HCT116 (cell line): Measurements from ENCODE around the gene CALM3. TPM values are rescaled to one million over a fixed set of nuclear protein-coding genes. Genes with fewer than 3 reads are reported as not detected.

Source experiments
- ATAC-seq: fragments of 200-7000 bp; cut with Tn5 transposase; 2 replicates; pipeline ENCODE4 v1.9.1; 2020; ENCODE audit warnings: mild to moderate bottlenecking, moderate library complexity
- BruUV-seq: library from RNA; stranded (reverse); fragments of 400-500 nt; replicated peaks from 2 replicates; lab custom pipeline; 2021; lab: Mats Ljungman, UMichigan
- CTCF ChIA-PET: fragments of 300-600 bp; sonication (Branson Sonifier 250); formaldehyde crosslinking; loops from one replicate; lab custom pipeline; 2021; ENCODE audit warnings: antibody characterized with exemption; lab: Charles Lee
- POLR2A ChIA-PET: fragments of 300-600, 350-600 bp; sonication (Branson Sonifier 250); formaldehyde crosslinking; loops from one replicate; lab custom pipeline; 2021; ENCODE audit warnings: antibody characterized with exemption; lab: Charles Lee
- RAD21 ChIA-PET, 2 experiments: fragments of 300-600 bp; sonication (Branson Sonifier 250); formaldehyde crosslinking; loops; one replicate each; lab custom pipeline; 2023; ENCODE audit warnings: low total read pairs in 2 of 2; ENCODE audit not compliant: uncharacterized antibody in 2 of 2, unreplicated experiment in 2 of 2, low non-redundant PET in 1 of 2; lab: Charles Lee
- DNase-seq: peaks from one replicate; pipeline ENCODE4 v3.0.0-alpha.2; 2010; ENCODE audit warnings: low read depth, low spot score
- H2AFZ ChIP-seq: fragments of 200-600 bp; shearing (Covaris generic), sonication (generic); 2 replicates; pipeline ENCODE4 v1.6.1; 2017; ENCODE audit warnings: low read depth, mixed run types, mixed read lengths, antibody characterized with exemption, low read length; ENCODE audit not compliant: poor library complexity, severe bottlenecking
- H3K27ac ChIP-seq: 2 replicates; pipeline ENCODE4 v1.5.1; 2012; ENCODE audit warnings: low read depth, low read length
- H3K27me3 ChIP-seq: fragments of 200-600 bp; sonication (generic); 2 replicates; pipeline ENCODE4 v1.6.1; 2016; ENCODE audit warnings: mixed run types, low read length, mixed read lengths; ENCODE audit not compliant: insufficient read depth
- H3K36me3 ChIP-seq, 2 experiments: fragments of 200-500 bp in 1 of 2; fragments of 200-600 bp in 1 of 2; sonication (Bioruptor generic) in 1 of 2; sonication (generic) in 1 of 2; 2 replicates each; pipeline versions ENCODE4 v1.5.1 to v1.6.1; 2014 to 2016; ENCODE audit warnings: low read length in 2 of 2, inconsistent platforms in 1 of 2, mixed read lengths in 1 of 2, mixed run types in 1 of 2; ENCODE audit not compliant: insufficient read depth in 2 of 2, control insufficient read depth in 1 of 2
- H3K4me1 ChIP-seq, 2 experiments: fragments of 200-600 bp in 1 of 2; sonication (generic) in 1 of 2; 2 replicates each; pipeline versions ENCODE4 v1.5.1 to v1.6.1; 2012 to 2017; ENCODE audit warnings: low read length in 2 of 2, inconsistent platforms in 1 of 2, mild to moderate bottlenecking in 1 of 2, mixed read lengths in 1 of 2, mixed run types in 1 of 2, moderate library complexity in 1 of 2; ENCODE audit not compliant: insufficient read depth in 2 of 2, control insufficient read depth in 1 of 2
- H3K4me2 ChIP-seq: fragments of 200-600 bp; sonication (generic); 2 replicates; pipeline ENCODE4 v1.6.1; 2017; ENCODE audit warnings: mixed run types, low read length, mixed read lengths
- H3K4me3 ChIP-seq, 2 experiments: fragments of 200-600 bp in 1 of 2; sonication (generic) in 1 of 2; replicated peaks in 1 of 2; 2 replicates each; pipeline ENCODE4 v1.5.1; 2011 to 2016; ENCODE audit warnings: low read length in 2 of 2, control low read depth in 1 of 2, low read depth in 1 of 2, mild to moderate bottlenecking in 1 of 2, mixed read lengths in 1 of 2, mixed run types in 1 of 2
- H3K79me2 ChIP-seq: fragments of 200-600 bp; sonication (generic); 2 replicates; pipeline ENCODE4 v1.6.1; 2017; ENCODE audit warnings: mild to moderate bottlenecking, mixed run types, low read length, moderate library complexity, mixed read lengths; ENCODE audit not compliant: insufficient read depth
- H3K9ac ChIP-seq: fragments of 200-600 bp; sonication (generic); 2 replicates; pipeline ENCODE4 v1.6.1; 2016; ENCODE audit warnings: low read length, mixed read lengths
- H3K9me2 ChIP-seq: fragments of 200-600 bp; sonication (generic), shearing (Covaris generic); 2 replicates; pipeline ENCODE4 v1.6.1; 2017; ENCODE audit warnings: mixed run types, mild to moderate bottlenecking, moderate library complexity; ENCODE audit not compliant: insufficient read depth
- H3K9me3 ChIP-seq, 2 experiments: fragments of 200-500 bp in 1 of 2; fragments of 200-600 bp in 1 of 2; sonication (Bioruptor generic) in 1 of 2; sonication (generic) in 1 of 2; 2 replicates each; pipeline ENCODE4 v1.6.1; 2014 to 2017; ENCODE audit warnings: low read length in 2 of 2, mixed read lengths in 2 of 2, inconsistent platforms in 1 of 2, low read depth in 1 of 2, mild to moderate bottlenecking in 1 of 2, mixed run types in 1 of 2, moderate library complexity in 1 of 2; ENCODE audit not compliant: control insufficient read depth in 1 of 2, insufficient read depth in 1 of 2
- H4K20me1 ChIP-seq: fragments of 200-600 bp; sonication (generic), shearing (Covaris generic); 2 replicates; pipeline ENCODE4 v1.6.1; 2017; ENCODE audit warnings: mixed run types, mild to moderate bottlenecking, moderate library complexity; ENCODE audit not compliant: insufficient read depth
- EZH2 ChIP-seq: fragments of 200-600 bp; sonication (generic); IDR thresholded peaks from 2 replicates; pipeline ENCODE4 v1.6.1; 2017; ENCODE audit warnings: antibody characterized with exemption, mixed run types
- JUND ChIP-seq: IDR thresholded peaks from 2 replicates; pipeline ENCODE4 v1.6.1; 2012
- POLR2A ChIP-seq: IDR thresholded peaks from 2 replicates; pipeline ENCODE4 v1.7.0; 2011; ENCODE audit warnings: borderline replicate concordance; ENCODE audit not compliant: insufficient read depth, insufficient read length; ENCODE audit errors: extremely low read depth
- POLR2AphosphoS5 ChIP-seq: IDR thresholded peaks from 2 replicates; pipeline ENCODE4 v1.6.1; 2011; ENCODE audit warnings: mild to moderate bottlenecking, low read depth, low read length, moderate library complexity
- SIN3A ChIP-seq: IDR thresholded peaks from 2 replicates; pipeline ENCODE4 v1.6.1; 2012; ENCODE audit warnings: low read depth
- SP1 ChIP-seq: IDR thresholded peaks from 2 replicates; pipeline ENCODE4 v1.6.1; 2012; ENCODE audit warnings: low read depth
- SRF ChIP-seq: IDR thresholded peaks from 2 replicates; pipeline ENCODE4 v1.6.1; 2012; ENCODE audit warnings: low read depth
- ZNF274 ChIP-seq: fragments of 200-500 bp; sonication (Bioruptor generic); IDR thresholded peaks from 2 replicates; pipeline ENCODE4 v1.6.1; 2014; ENCODE audit warnings: mild to moderate bottlenecking, low read depth, low read length, inconsistent platforms
- intact Hi-C: fragments of 100-400 bp; cut with micrococcal nuclease; formaldehyde crosslinking; loops from 2 replicates; pipeline ENCODE4 v1.10.0; 2022
- total RNA-seq: library from RNA; stranded (reverse); gene quantifications from one replicate; pipeline ENCODE4 v1.2.1, GENCODE V29; 2021; ENCODE audit not compliant: unreplicated experiment
- TF ChIP-seq, protein P1 (sequence below): IDR thresholded peaks from 2 replicates; pipeline ENCODE4 v1.6.1; 2012; ENCODE audit warnings: low read depth
- TF ChIP-seq, protein P2 (sequence below): IDR thresholded peaks from 2 replicates; pipeline ENCODE4 v1.6.1; 2012
- TF ChIP-seq, protein P3 (sequence below), 3 experiments: fragments of 200-600 bp in 1 of 3; sonication (generic) in 1 of 3; IDR thresholded peaks in 2 of 3; conservative IDR thresholded peaks in 1 of 3; 2 replicates each; pipeline ENCODE4 v1.5.1; 2012 to 2017; ENCODE audit warnings: low read depth in 2 of 3, low read length in 2 of 3, antibody characterized with exemption in 1 of 3, borderline replicate concordance in 1 of 3, control low read depth in 1 of 3, mild to moderate bottlenecking in 1 of 3, mixed read lengths in 1 of 3, mixed run types in 1 of 3, moderate library complexity in 1 of 3; ENCODE audit not compliant: insufficient read depth in 1 of 3

The CALM3 gene
- total RNA-seq, 1 experiment from 2014 or later, result 335 TPM

DNA sequence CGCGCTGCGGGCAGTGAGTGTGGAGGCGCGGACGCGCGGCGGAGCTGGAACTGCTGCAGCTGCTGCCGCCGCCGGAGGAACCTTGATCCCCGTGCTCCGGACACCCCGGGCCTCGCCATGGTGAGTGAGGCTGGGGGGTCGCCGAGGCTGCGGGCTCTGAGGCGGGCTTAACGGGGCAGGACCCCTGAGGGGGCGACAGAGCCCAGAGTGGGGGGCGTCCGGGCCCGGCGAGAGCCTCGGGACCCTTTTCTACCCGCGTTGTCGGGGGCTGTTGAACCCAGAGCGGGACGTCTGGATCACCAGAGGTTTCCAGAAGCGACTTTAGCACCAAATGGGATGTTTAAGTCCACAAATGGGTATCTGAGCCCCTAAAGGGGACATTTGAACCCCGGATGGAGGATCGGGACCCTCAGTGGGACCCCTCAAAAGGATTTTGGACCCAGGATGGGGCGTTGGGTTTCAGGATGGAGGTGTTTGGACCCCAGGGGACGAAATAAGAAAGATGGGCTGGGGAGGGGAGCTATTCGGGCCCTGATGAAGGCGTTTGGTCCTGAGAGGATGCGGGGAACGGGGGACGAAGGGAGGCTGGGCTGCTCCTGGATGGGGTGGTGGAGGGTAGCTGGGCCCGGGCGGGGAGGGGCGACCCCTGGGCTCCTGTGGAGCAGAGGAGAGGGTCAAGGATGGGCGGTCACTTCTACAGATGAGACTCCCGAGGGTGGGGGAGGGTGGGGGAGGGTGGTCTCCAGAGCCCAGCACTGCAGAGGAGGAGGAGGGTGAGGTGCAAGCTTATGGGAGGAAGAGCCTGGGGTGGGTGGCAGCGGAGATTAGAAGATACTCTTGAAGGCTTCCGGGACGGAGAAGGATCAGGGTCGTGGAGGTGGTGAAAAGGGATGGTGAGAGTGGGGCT, at the start of gene CALM3 (continued):
- TF ChIP-seq ZNF274 (no peak), POLR2AphosphoS5 (peak; percentile 78)

DNA sequence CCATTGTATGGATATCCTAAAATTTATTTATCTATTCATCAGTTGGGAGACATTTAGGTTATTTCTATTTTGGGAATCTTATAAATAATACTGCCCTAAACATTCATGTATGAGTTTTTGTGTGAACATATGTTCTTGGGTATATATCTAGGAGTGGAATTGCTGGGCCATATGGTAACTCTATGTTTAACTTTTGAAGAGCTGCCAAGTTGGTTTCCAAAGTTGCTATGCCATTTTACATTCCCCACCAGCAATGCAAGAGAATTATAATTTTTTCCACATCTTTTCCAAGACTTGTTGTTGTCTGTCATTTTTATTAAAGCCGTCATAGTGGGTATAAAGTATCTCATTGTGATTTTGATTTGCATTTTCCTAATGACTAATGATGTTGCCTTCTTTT, 48.2 kb upstream of the CALM3 start:
- H2AFZ ChIP-seq, result no peak overlapping the region
- BruUV-seq, result no TSS peak
- H3K4me3 ChIP-seq, result no peak overlapping the region
- H4K20me1 ChIP-seq, result no peaks in the 10 kb centered on the region
- H3K4me1 ChIP-seq, result no peaks in the 10 kb centered on the region
- RAD21 ChIA-PET, result no interaction called here
- peaks cover 5 to 11% of the 10 kb centered on the region in 2 experiments; a peak in 2 of 4 replicates for H3K9me3 ChIP-seq
- no peaks in the 10 kb centered on the region for H3K36me3 ChIP-seq
- DNase-seq, result no peak
- no peak overlapping the region for H3K4me2 ChIP-seq
- no peak overlapping the region for H3K27ac ChIP-seq
- CTCF ChIA-PET, result no interaction called here
- intact Hi-C loops, result no loop called here
- no peaks in the 10 kb centered on the region for H3K9me2 ChIP-seq
- no peaks in the 10 kb centered on the region for H3K79me2 ChIP-seq
- H3K9ac ChIP-seq, result no peak overlapping the region
- POLR2A ChIA-PET, result no interaction called here
- TF ChIP-seq SIN3A (no peak), EZH2 (no peak), ZNF274 (no peak), SRF (no peak), JUND (no peak), POLR2A (no peak), SP1 (no peak)
- TF ChIP-seq, protein P1, sequence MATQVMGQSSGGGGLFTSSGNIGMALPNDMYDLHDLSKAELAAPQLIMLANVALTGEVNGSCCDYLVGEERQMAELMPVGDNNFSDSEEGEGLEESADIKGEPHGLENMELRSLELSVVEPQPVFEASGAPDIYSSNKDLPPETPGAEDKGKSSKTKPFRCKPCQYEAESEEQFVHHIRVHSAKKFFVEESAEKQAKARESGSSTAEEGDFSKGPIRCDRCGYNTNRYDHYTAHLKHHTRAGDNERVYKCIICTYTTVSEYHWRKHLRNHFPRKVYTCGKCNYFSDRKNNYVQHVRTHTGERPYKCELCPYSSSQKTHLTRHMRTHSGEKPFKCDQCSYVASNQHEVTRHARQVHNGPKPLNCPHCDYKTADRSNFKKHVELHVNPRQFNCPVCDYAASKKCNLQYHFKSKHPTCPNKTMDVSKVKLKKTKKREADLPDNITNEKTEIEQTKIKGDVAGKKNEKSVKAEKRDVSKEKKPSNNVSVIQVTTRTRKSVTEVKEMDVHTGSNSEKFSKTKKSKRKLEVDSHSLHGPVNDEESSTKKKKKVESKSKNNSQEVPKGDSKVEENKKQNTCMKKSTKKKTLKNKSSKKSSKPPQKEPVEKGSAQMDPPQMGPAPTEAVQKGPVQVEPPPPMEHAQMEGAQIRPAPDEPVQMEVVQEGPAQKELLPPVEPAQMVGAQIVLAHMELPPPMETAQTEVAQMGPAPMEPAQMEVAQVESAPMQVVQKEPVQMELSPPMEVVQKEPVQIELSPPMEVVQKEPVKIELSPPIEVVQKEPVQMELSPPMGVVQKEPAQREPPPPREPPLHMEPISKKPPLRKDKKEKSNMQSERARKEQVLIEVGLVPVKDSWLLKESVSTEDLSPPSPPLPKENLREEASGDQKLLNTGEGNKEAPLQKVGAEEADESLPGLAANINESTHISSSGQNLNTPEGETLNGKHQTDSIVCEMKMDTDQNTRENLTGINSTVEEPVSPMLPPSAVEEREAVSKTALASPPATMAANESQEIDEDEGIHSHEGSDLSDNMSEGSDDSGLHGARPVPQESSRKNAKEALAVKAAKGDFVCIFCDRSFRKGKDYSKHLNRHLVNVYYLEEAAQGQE, result no peak
- TF ChIP-seq, protein P2, sequence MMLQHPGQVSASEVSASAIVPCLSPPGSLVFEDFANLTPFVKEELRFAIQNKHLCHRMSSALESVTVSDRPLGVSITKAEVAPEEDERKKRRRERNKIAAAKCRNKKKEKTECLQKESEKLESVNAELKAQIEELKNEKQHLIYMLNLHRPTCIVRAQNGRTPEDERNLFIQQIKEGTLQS, result no peak
- TF ChIP-seq, protein P3, sequence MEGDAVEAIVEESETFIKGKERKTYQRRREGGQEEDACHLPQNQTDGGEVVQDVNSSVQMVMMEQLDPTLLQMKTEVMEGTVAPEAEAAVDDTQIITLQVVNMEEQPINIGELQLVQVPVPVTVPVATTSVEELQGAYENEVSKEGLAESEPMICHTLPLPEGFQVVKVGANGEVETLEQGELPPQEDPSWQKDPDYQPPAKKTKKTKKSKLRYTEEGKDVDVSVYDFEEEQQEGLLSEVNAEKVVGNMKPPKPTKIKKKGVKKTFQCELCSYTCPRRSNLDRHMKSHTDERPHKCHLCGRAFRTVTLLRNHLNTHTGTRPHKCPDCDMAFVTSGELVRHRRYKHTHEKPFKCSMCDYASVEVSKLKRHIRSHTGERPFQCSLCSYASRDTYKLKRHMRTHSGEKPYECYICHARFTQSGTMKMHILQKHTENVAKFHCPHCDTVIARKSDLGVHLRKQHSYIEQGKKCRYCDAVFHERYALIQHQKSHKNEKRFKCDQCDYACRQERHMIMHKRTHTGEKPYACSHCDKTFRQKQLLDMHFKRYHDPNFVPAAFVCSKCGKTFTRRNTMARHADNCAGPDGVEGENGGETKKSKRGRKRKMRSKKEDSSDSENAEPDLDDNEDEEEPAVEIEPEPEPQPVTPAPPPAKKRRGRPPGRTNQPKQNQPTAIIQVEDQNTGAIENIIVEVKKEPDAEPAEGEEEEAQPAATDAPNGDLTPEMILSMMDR (IDR thresholded peaks at IDR 0.05 in 2 of 3, conservative IDR thresholded peaks at IDR 0.05 in 1 of 3; ENCODE audit: borderline replicate concordance in 1 of 3, insufficient read depth in 1 of 3, low read depth in 2 of 3, low read length in 2 of 3), result no peak
- H3K27me3 ChIP-seq, result no peaks in the 10 kb centered on the region
- ATAC-seq, result no peak
